ENCODE measurements around the gene PLA2G2C.

DNA sequence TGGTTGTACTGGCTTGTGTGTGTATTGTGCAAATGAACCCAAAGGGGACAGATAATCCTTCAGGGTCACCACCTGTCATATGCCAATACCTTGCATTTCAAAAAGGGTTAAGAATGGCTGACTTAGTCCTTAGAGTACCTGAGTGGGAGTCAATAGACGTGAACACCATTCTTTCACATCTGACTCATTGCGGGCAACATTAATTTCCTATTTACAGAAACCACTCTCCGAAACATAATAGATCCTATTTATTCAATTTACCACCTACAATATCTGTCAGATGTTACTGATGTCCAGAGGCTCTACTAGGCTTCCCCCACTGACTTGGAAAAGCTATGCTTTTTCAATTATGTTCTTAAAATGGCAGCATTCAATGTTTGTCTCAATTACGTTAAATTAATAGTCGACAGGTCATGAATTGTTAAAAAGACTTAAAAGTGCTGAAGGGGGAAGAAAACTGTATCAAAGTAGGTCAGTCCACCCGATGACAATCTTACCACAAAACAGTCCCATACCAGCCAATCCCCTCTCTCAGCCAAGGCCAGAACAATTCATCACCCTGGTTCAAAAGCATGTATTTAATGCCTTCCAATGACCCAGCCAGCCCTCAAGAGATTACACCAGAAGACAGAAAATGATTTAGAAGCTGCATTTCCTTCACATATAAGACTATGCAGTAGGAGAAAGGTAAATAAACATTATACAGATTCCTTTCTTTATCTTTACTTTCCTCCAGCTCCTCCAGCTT, 48.6 kb upstream of the PLA2G2C start:
- TF ChIP-seq, protein P1, sequence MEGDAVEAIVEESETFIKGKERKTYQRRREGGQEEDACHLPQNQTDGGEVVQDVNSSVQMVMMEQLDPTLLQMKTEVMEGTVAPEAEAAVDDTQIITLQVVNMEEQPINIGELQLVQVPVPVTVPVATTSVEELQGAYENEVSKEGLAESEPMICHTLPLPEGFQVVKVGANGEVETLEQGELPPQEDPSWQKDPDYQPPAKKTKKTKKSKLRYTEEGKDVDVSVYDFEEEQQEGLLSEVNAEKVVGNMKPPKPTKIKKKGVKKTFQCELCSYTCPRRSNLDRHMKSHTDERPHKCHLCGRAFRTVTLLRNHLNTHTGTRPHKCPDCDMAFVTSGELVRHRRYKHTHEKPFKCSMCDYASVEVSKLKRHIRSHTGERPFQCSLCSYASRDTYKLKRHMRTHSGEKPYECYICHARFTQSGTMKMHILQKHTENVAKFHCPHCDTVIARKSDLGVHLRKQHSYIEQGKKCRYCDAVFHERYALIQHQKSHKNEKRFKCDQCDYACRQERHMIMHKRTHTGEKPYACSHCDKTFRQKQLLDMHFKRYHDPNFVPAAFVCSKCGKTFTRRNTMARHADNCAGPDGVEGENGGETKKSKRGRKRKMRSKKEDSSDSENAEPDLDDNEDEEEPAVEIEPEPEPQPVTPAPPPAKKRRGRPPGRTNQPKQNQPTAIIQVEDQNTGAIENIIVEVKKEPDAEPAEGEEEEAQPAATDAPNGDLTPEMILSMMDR (IDR thresholded peaks at IDR 0.05) = no peak
- no peak for TF ChIP-seq ZFX (IDR thresholded peaks at IDR 0.05; ENCODE audit: borderline replicate concordance)
